HG02763 (cell line): ENCODE measurements around the gene SCIN.

ENCODE experiments used
- ATAC-seq: cut with Tn5 transposase; IDR thresholded peaks from one replicate; pipeline ENCODE4 v1.9.1; 2021; ENCODE audit warnings: mild to moderate bottlenecking, moderate library complexity; ENCODE audit not compliant: unreplicated experiment

Gene SCIN

GRCh38 chr7:12609561-12609960, 39.0 kb downstream of the SCIN start:
- ATAC-seq, result no peak

GRCh38 chr7:12610899-12611298, 40.4 kb downstream of the SCIN start:
- no peak for ATAC-seq

- ATAC-seq, result no peak
These were observed 42.1 kb downstream of the SCIN start for GRCh38 chr7:12612622-12613021.

GRCh38 chr7:12619461-12620069, 49.0 kb downstream of the SCIN start:
- no peak for ATAC-seq

- ATAC-seq, result no peak
These were observed 49.9 kb downstream of the SCIN start for GRCh38 chr7:12620371-12620770.

GRCh38 chr7:12623223-12623622, 52.7 kb downstream of the SCIN start:
- no peak for ATAC-seq

- peak; percentile 51 for ATAC-seq
These were observed 53.5 kb downstream of the SCIN start for GRCh38 chr7:12623885-12624498.

- ATAC-seq, result no peak
These were observed 55.3 kb downstream of the SCIN start for GRCh38 chr7:12625836-12626235.

GRCh38 chr7:12629816-12630512, 59.4 kb downstream of the SCIN start:
- no peak for ATAC-seq

- ATAC-seq, result no peak
These were observed 59.9 kb downstream of the SCIN start for GRCh38 chr7:12630513-12630819.

GRCh38 chr7:12633582-12633981, 63.1 kb downstream of the SCIN start:
- no peak for ATAC-seq

GRCh38 chr7:12635830-12636229, 65.3 kb downstream of the SCIN start:
- peak; percentile 75 for ATAC-seq

- no peak for ATAC-seq
These were observed 66.8 kb downstream of the SCIN start for GRCh38 chr7:12637328-12637727.

GRCh38 chr7:12637819-12638592, 67.5 kb downstream of the SCIN start:
- ATAC-seq, result peak; percentile 54

- peak; percentile 37 for ATAC-seq
These were observed 68.4 kb downstream of the SCIN start for GRCh38 chr7:12638851-12639456.

- ATAC-seq, result no peak
These were observed 70.0 kb downstream of the SCIN start for GRCh38 chr7:12640299-12641096.

- ATAC-seq, result no peak
These were observed 70.7 kb downstream of the SCIN start for GRCh38 chr7:12641196-12641595.

- ATAC-seq, result no peak
These were observed 72.0 kb downstream of the SCIN start for GRCh38 chr7:12642508-12642907.

- ATAC-seq, result no peak
These were observed 72.6 kb downstream of the SCIN start for GRCh38 chr7:12643001-12643643.

GRCh38 chr7:12643644-12644043, 73.1 kb downstream of the SCIN start:
- ATAC-seq, result no peak
